Right lobe of liver (tissue), 4 donors: ENCODE measurements around the gene CLSTN1.

Source experiments
- POLR2A ChIP-seq: fragments of 450-650 bp; IDR thresholded peaks from one replicate; pipeline ENCODE4 v1.6.1; 2017; ENCODE audit warnings: antibody characterized with exemption, mild to moderate bottlenecking
- TF ChIP-seq, protein P1 (sequence below), 4 donors: fragments of 200-600 bp in 3 of 4; fragments of 450-650 bp in 1 of 4; IDR thresholded peaks; one replicate each; pipeline versions ENCODE4 v1.5.1 to v1.8.0; 2016 to 2022; ENCODE audit warnings: antibody characterized with exemption in 4 of 4, mild to moderate bottlenecking in 2 of 4
- donor health status: DM: no; HTN: no; CAD: no.
- donor health status: DM: no; HTN: no; CAD: no.
- donor health status: DM: no; HTN: yes; CAD: no.

DNA sequence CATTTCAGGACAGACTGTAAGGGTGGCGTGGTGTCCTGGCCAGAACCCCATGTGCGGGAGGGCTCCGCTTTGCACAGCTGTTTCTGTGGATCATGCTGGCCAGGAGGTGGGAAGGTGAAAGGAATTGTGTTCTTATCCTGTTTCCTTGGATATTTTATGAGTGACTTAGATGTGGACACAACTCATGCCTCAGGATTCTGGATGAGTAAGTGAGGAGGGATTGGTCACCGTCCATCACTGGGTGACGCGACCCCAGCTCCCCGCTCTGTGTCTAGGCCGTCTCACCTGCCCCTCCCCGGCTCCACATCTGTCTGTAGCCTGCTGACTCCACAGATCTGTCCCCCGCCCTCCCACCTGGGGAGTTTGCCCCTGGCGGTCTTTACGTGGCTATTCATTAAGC is 123.4 kb downstream of the CLSTN1 start:
- TF ChIP-seq, protein P1, sequence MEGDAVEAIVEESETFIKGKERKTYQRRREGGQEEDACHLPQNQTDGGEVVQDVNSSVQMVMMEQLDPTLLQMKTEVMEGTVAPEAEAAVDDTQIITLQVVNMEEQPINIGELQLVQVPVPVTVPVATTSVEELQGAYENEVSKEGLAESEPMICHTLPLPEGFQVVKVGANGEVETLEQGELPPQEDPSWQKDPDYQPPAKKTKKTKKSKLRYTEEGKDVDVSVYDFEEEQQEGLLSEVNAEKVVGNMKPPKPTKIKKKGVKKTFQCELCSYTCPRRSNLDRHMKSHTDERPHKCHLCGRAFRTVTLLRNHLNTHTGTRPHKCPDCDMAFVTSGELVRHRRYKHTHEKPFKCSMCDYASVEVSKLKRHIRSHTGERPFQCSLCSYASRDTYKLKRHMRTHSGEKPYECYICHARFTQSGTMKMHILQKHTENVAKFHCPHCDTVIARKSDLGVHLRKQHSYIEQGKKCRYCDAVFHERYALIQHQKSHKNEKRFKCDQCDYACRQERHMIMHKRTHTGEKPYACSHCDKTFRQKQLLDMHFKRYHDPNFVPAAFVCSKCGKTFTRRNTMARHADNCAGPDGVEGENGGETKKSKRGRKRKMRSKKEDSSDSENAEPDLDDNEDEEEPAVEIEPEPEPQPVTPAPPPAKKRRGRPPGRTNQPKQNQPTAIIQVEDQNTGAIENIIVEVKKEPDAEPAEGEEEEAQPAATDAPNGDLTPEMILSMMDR (IDR thresholded peaks at IDR 0.05): no peak
- TF ChIP-seq POLR2A: no peak
